ENCODE measurements around the gene CLHC1.
"Not testable (repeated sequence)": the region's sequence is repeated elsewhere in the genome, so short reads cannot be mapped to it uniquely, and the experiment has no call there.

The CLHC1 gene

DNA sequence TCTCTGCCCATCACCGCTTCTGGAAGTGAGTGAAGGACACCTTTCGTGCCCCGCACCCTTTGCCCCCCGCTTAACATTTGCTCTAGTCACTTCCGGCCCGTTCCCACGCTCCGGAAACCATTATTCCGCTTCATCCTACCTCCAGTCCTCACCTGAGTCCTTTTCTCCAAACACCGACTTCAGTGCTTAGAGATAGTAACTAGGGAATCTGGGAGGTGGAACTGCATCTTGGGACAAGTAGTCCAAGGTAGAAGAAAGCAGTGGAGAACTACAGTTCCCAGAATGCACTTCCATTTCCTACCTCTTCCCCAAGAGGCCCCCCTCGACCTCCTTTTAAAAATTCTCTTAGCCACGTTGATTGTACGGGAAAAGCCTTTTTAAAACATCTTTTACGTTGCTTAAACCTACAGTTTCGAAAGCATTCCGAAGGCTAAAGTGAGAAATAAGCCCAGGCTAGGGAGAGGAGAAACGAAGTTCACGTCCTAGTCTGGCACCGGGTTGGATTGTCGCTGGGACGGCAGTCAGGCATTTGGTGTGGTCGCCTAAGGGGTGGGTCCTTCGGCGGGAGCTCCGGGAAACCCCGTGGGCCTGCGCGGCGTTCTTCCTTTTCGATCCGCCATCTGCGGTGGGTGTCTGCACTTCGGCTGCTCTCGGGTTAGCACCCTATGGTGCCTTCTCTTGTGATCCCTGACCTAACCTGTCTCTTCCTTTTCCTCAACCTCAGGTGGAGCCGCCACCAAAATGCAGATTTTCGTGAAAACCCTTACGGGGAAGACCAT, at the start of gene CLHC1, which contains the start of gene RPS27A:
CLHC1 (minus strand) TSS at position 210 of the 779 bp plus-strand sequence. CDS start 9,882 bp downstream, outside the sequence.
RPS27A (plus strand) TSS at position 605 of the 779 bp plus-strand sequence; CDS start at position 742, 137 bp downstream.
- peak; percentile 87 for DNase-seq (ENCODE audit: low read depth)

DNA sequence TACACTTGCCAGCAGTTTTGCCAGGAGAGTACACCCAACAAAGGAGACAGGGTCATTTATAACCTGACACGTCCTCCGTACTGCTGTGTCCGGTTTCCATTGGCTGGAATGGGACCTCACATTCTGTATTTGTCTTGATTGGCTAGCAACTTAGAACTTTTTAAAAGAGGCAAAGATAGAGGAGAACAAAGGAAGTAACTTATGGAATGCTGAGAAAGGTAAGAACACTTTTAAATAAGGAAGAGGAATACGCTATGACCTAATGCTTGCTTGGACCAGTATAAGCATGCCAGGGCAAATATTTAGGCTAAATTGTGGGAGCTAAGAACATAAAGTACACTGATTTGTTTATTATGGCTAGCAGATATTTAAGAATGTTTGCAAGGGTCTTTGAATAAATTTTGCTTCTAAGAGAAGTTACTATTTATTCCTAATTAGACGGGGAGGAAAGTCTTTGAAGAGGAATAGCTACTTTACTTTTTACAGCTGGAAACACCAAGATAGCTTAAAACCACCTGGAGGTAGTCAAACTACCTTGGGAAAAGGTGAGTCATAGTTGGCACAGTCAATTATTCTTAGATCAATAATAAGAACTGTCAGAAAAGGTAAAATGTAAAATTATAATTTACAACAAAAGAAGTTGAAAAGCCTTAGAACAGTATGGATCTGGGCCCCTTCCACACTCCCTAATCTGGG, 48.9 kb upstream of the CLHC1 start:
- DNase-seq (ENCODE audit: low read depth): not testable (repeated sequence)

DNA sequence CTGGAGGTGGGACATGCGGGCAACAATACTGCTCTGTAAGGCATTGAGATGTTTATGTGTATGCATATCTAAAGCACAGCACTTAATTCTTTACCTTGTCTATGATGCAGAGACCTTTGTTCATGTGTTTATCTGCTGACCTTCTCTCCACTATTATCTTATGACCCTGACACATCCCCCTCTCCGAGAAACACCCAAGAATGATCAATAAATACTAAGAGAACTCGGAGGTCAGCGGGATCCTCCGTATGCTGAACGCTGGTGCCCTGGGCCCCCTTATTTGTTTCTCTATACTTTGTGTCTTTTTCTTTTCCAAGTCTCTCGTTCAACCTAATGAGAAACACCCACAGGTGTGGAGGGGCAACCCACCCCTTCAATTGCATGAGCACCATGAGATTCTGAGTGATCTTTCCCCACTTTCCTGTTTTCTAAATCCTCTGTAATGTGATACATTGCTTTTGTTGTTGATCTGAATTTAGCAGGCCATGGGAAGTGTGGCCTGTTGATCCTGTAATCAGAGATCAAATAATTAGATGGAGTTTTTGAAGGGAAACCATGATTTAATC, 47.8 kb upstream of the CLHC1 start:
- DNase-seq (ENCODE audit: low read depth): not testable (repeated sequence)

DNA sequence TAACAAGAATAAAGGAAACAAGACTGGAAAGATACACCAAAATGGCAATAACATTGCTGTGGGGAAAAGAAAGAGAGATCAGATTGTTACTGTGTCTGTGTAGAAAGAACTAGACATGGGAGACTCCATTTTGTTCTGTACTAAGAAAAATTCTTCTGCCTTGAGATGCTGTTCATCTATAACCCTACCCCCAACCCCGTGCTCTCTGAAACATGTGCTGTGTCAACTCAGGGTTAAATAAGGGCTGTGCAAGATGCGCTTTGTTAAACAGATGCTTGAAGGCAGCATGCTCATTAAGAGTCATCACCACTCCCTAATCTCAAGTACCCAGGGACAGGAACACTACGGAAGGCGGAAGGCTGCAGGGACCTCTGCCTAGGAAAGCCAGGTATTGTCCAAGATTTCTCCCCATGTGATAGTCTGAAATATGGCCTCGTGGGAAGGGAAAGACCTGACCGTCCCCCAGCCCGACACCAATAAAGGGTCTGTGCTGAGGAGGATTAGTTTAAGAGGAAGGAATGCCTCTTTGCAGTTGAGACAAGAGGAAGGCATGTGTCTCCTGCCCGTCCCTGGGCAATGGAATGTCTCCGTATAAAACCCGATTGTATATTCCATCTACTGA, 47.2 kb upstream of the CLHC1 start:
- DNase-seq (ENCODE audit: low read depth): not testable (repeated sequence)

DNA sequence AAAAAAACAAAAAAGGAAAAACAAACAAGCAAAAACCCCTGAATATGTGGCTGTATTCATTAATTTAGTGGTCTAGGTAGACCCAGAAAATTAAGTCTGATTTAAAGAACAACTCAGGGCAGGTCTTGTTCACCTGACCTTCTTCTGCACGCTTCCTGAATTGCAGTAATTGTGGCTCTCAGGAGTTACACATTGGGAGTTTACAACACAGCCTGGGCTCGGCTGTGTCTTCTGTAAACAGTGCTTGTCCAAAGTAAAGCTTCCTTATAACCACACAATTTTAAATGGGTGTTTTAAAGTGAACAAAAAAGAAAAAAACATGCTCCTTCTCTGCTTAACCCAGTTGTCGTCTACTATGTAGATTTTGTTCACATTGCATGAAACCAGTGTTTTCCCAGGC, 45.2 kb upstream of the CLHC1 start:
- DNase-seq (ENCODE audit: low read depth): no peak

DNA sequence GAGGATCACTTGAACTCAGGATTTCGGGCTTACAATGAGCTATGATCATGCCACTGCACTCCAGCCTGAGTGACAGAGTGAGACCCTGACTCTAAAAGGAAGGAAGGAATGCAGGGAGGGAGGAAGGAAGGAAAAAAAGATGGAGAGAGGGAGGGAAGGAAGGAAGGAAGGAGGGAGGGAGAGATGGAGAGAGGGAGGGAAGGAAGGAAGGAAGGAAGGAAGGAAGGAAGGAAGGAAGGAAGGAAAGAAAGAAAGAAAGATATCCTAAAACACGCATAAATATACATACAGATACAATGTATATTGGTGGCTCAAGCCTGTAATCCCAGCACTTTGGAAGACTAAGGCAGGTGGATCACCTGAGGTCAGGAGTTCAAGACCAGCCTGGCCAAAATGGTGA, 42.3 kb upstream of the CLHC1 start:
- not testable (repeated sequence) for DNase-seq (ENCODE audit: low read depth)

DNA sequence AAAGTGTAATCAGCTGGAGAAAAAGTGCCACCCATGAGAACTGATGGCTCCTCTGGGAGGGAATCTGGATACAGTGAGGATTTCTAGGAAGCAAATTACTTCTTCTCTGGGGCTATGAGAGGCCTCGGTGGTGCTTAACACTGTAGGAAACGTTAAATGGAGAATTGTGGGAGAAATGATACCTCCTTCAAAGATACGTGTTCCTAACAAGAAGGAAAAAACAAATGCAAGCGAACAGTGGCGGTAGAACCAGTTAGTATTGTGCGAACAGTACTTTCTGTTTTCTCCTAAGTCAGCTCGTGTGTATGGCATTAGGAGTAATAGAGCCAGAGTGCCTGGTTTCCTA, 37.5 kb upstream of the CLHC1 start:
- no peak for DNase-seq (ENCODE audit: low read depth)

DNA sequence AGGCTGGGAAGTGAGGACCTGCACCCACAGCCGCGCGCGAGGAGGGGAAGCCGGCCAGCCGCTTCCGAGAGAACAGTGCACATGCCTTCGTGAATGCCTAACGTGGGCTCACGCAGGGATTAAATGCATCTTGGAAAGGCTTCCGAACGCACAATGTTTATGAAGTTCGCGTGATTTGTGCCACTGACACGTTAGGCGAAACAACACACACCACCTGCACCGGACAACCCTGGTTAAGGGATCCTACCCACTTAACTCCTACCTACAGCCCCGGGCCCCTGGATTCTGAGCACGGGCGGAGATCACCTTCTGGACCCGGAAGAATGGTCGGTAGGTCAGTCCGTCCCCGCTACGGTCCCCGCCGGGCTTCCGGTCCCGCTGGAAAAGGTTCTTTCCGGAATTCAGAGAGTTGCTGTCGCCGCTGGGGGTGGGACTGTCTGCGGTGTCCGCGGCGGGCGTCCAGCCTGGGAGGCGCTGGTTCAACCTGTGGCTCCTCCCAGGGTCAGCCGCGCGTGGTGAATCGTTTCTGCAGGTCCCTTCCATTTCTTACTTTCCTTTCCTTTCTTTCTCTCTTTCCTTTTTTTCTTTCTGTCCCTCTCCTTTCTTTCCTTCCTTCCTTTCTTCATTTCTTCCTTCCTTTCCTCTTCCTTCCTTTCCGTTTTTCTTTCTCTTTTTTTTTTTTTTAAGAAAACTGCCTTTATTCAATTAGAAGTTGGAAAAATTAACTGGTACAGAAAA, 37.0 kb upstream of the CLHC1 start, which contains the start of gene MTIF2:
MTIF2 (minus strand) TSS at position 325 of the 738 bp plus-strand sequence. CDS start 5,373 bp downstream, outside the sequence.
- DNase-seq (ENCODE audit: low read depth): peak; percentile 75

DNA sequence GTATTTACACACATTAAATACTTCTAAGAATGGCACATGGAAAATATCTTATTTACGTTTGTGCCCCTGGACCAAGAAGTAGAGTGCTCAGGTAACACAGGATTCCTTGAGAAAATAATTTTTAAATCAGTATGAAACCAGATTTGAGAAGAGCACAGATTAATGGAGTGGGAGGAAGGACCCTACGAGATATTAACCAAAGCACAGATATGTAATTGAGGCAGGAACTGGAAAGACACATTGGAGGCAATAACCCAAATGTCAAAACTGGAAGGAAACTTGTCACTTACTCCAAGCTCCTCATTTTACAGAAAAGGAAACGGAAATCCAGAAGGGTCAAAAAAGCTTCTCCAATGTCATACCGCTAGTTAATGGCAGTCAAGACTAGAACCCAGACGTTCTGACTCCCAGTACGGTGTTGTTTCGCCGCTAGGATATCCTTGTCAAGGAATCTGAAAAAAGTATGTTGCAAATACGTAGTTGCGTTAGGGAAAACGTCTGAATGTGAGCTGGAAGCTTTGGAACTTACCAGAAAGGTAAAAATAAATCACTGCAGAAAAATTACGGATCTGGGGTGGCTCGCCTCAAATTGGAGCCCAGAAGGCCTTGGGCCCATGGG, 36.3 kb upstream of the CLHC1 start:
- no peak for DNase-seq (ENCODE audit: low read depth)

DNA sequence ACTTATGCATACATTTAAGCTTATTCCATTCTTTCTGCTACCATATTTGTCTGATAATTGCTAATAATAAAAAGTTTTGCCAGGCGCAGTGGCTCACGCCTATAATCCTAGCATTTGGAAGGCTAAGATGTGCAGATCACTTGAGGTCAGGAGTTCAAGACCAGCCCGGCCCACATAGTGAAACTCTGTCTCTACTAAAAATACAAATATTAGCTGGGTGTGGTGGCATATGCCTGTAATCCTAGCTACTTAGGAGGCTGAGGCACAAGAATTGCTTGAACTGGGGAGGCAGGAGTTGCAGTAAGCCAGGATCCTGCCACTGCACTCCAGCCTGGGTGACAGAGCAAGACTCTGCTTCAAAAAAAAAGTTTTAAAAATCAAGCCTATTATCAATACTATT, 27.5 kb upstream of the CLHC1 start:
- DNase-seq (ENCODE audit: low read depth): not testable (repeated sequence)

DNA sequence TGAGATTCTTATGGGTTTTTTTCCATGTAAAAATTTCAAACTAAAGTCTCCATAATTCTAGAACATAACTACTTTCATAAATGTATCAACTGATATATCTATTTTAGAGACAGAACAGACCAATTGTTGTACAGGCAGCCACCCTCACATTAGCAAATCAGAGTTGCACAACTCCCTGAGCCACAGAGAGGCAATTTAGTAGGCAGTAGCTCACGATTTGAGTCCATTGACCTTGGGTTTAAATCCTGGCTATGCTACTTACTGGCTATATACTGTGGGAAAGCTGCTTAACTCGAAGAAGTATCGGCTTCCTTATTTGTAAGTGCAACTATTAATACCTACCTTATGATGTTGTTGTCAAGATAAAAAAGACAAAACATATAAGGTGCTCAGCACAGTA, 20.7 kb upstream of the CLHC1 start:
- DNase-seq (ENCODE audit: low read depth): no peak

DNA sequence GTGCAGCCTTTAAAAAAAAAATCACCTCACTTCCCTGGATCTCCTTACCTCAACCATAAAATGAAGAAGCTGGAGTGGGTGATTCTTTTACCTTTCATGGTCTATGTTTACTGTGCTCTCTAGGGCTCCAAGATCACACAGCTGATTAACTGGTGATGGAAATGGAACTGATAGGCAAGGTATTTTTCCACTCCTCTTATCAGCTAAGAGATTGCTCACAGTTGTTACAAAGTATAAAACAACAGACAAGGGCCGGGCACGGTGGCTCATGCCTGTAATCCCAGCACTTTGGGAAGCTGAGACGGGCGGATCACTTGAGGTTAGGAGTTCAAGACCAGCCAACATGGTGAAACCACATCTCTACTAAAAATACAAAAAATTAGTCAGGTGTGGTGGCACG, 14.9 kb upstream of the CLHC1 start:
- DNase-seq (ENCODE audit: low read depth): no peak

DNA sequence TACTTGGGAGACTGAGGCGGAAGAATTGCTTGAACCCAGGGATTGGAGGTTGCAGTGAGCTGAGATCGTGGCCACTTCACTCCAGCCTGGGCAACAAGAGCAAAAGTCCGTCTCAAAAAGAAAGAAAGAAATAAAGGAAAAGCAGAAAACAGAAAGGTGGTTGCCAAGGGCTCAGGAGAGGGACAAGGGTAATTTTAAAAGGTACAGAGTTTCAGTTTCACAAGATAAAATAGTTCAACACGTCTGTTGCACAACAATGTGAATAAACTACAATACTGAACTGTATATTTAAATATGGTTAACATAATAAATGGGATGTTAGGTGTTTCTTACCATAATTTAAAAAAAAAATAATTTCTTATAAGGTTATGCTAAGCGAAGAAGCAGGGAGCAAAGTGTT, 13.3 kb upstream of the CLHC1 start:
- DNase-seq (ENCODE audit: low read depth): no peak

DNA sequence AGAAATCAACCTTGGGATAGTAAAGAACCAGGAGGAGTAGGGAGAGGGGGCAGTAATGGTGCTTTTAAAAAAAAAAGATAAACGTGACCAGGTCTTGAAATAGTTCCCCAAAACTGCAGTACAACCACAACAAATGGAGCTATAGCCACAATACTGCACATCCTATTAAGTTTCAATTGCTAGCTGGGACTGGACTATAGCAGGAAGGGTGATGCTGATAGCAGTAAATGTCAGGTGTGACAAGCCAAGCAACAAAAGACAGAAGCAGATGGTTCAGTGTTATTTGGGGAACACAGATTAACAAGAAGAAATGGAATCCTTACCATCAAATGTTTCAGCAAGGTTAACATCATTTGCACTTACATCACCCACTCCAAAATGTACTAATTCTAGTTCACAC, 10.5 kb upstream of the CLHC1 start:
- no peak for DNase-seq (ENCODE audit: low read depth)

DNA sequence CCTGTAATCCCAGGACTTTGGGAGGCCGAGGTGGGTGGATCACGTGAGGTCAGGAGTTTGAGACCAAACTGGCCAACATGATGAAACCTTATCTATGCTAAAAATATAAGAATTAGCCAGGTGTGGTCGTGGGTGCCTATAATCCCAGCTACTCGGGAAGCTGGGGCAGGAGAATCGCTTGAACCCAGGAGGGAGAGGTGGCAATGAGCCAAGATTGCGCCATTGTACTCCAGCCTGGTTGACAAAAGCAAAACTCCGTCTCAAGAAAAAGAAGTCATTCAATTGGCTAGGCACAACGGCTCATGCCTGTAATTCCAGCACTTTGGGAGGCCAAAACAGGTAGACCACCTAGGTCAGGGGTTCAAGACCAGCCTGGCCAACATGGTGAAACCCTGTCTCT, 9.5 kb upstream of the CLHC1 start:
- DNase-seq (ENCODE audit: low read depth): not testable (repeated sequence)

DNA sequence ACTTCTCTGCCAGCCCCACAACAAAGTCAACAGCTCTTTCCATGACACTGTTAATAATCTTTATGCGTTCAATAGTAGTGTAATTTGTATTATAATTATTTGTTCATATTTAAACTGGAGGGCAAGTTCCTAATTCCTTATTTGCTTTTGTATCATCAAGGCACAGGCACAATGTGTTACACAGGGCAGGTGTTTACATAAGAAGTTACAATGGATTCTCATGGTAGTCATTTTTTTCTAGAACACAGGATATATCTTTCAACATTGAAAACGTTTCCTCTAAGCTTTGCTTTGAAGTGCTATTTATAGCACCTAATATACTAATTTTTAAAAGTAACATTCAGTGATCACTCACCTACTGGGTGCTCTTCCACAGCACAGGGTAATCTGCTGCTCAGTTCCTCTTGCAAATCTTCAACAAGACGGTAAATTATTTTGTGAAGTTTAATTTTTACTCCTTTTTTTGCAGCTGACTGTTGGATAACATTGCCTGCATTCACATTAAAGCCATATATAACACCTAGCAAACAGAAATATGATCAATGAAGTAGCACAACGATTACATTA, 7.6 kb upstream of the CLHC1 start:
- DNase-seq (ENCODE audit: low read depth): no peak

DNA sequence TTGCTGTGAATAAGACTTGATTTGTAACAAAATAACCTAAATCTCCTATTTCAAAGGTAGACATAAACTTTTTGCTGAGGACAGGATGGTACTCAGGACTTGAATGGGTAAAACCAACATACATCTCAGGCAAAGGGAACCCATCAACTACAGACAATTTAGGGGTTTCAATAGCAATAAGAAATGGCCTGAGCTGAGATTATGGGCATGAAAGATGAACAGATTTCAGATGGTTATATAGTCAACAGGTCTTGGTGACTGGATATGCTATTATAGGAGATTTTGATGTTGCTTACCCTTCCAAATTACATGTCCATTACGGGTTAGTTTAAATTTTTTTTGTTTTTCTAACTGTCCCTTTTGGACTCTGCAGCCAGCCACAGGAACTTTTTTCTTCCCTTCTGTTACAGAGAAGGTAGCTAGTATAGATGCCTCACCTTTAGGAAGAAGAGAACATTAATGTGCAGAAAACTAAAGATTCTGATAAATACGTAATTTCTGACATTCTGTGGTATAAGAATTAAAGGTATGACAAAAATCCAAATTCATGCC, 5.0 kb upstream of the CLHC1 start:
- no peak for DNase-seq (ENCODE audit: low read depth)

DNA sequence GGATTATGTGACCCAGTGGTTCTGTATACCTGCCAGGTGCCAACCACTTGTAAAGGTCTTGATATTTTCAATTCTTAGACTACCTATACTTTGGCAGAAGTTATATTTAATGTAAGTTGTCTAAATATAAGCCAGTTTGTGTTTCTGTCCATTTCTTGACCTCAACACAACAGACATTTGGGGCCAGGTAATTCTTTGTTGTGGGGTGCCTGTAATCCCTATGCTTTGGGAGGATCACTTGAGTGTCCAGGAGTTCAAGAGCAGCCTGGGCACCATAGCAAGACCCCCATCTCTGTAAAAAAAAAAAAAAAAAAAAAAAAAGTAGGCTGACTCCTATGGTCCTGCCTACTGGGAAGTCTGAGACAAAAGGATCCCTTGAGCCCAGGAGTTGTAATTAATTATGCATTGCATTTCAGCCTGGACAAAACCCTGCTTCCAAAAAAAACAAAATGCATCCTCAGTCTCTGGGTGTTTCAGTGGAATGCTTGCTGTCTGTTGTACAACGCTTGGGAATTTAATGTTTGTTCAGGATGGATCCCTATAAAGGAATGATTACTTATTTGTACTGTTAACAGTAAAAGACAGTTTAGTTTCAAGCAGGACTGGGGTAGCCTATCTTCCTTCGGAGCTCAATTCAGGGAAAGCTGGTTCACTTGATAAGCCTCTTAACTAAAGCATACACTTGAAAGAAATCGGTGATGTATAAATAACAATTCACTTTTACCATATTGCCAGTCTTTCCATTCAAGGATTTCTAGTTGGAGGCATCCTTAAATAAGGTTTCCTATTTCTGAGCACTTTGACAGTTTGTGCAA, 3.8 kb upstream of the CLHC1 start:
- no peak for DNase-seq (ENCODE audit: low read depth)

DNA sequence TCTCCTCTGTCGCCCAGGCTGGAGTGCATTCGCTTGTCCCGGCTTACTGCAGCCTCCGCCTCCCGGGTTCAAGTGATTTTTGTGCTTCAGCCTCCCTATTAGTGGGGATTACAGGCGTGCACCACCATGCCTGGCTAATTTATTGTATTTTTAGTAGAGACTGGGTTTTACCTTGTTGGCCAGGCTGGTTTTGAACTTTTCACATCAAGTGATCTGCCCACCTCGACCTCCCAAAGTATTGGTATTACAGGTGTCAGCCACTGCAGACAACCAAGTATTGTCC, 1.5 kb upstream of the CLHC1 start:
- no peak for DNase-seq (ENCODE audit: low read depth)

Data from stimulated activated CD4-positive, alpha-beta T cell treated with anti-CD3 and anti-CD28 coated beads, Interleukin-2, amount 100 ng/mL, for 4 hours (primary cell).